ENCODE results near the gene INPP4B. TPM values are rescaled to one million over a fixed set of nuclear protein-coding genes. Genes with fewer than 3 reads are reported as not detected.

INPP4B gene
- total and polyA plus RNA-seq, 9 donors, result 1.7 to 14.7 (median 10.7) TPM

- no peaks in the 10 kb centered on the region for H3K4me1 ChIP-seq (ENCODE audit: insufficient read depth)
- H3K9me3 ChIP-seq, result no peaks in the 10 kb centered on the region
- no peaks in the 10 kb centered on the region for H3K36me3 ChIP-seq
- H3K27ac ChIP-seq, result no peak overlapping the region
- no peak for DNase-seq
- no peak overlapping the region for H3K4me3 ChIP-seq
- no peaks in the 10 kb centered on the region for H3K27me3 ChIP-seq
- TF ChIP-seq EP300 (IDR thresholded peaks at IDR 0.05), result no peak
- intact Hi-C loops (cut with DNase I), result no loop called here
- 86 to 93% (median 88%) methylated on average over 1 of the region's 1 CpG for WGBS, 3 donors
Measured at GRCh38 chr4:142838778-142839177, 7.3 kb downstream of the INPP4B start.

GRCh38 chr4:142832022-142832421, 14.1 kb downstream of the INPP4B start:
- Histone ChIP-seq H3K27me3 (no peaks in the 10 kb centered on the region), H3K9me3 (no peaks in the 10 kb centered on the region), H3K4me1 (ENCODE audit: insufficient read depth) (no peaks in the 10 kb centered on the region), H3K4me3 (no peak overlapping the region), H3K27ac (no peak overlapping the region), H3K36me3 (no peaks in the 10 kb centered on the region)
- WGBS, 3 donors, result 43 to 50% (median 44%) methylated on average over 5 of the region's 5 CpGs
- no peak for DNase-seq
- intact Hi-C loops (cut with DNase I), result no loop called here
- TF ChIP-seq EP300 (IDR thresholded peaks at IDR 0.05) (no peak), POLR2A (IDR thresholded peaks at IDR 0.05) (no peak)
- TF ChIP-seq, protein P1, sequence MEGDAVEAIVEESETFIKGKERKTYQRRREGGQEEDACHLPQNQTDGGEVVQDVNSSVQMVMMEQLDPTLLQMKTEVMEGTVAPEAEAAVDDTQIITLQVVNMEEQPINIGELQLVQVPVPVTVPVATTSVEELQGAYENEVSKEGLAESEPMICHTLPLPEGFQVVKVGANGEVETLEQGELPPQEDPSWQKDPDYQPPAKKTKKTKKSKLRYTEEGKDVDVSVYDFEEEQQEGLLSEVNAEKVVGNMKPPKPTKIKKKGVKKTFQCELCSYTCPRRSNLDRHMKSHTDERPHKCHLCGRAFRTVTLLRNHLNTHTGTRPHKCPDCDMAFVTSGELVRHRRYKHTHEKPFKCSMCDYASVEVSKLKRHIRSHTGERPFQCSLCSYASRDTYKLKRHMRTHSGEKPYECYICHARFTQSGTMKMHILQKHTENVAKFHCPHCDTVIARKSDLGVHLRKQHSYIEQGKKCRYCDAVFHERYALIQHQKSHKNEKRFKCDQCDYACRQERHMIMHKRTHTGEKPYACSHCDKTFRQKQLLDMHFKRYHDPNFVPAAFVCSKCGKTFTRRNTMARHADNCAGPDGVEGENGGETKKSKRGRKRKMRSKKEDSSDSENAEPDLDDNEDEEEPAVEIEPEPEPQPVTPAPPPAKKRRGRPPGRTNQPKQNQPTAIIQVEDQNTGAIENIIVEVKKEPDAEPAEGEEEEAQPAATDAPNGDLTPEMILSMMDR (IDR thresholded peaks at IDR 0.05), result no peak

- Histone ChIP-seq H3K27ac (no peak overlapping the region), H3K27me3 (no peaks in the 10 kb centered on the region), H3K4me3 (no peak overlapping the region), H3K4me1 (ENCODE audit: insufficient read depth) (no peaks in the 10 kb centered on the region), H3K9me3 (no peaks in the 10 kb centered on the region), H3K36me3 (no peaks in the 10 kb centered on the region)
- no peak for DNase-seq
- intact Hi-C loops (cut with DNase I), result no loop called here
- TF ChIP-seq POLR2A (IDR thresholded peaks at IDR 0.05), result no peak
- TF ChIP-seq, protein P1 (IDR thresholded peaks at IDR 0.05), result no peak
- no peak for TF ChIP-seq EP300 (IDR thresholded peaks at IDR 0.05)
- 95% methylated on average over 4 of the region's 4 CpGs for WGBS, 3 donors
Measured at GRCh38 chr4:142826503-142827241, 19.4 kb downstream of the INPP4B start.

- no peaks in the 10 kb centered on the region for H3K27me3 ChIP-seq
- intact Hi-C loops (cut with DNase I), result no loop called here
- H3K36me3 ChIP-seq, result no peaks in the 10 kb centered on the region
- H3K27ac ChIP-seq, result no peak overlapping the region
- H3K4me1 ChIP-seq (ENCODE audit: insufficient read depth), result no peaks in the 10 kb centered on the region
- TF ChIP-seq EP300 (IDR thresholded peaks at IDR 0.05), result no peak
- no peak for TF ChIP-seq POLR2A (IDR thresholded peaks at IDR 0.05)
- H3K9me3 ChIP-seq, result no peaks in the 10 kb centered on the region
- WGBS, 3 donors, result 90 to 95% (median 95%) methylated on average over 1 of the region's 1 CpG
- H3K4me3 ChIP-seq, result no peak overlapping the region
- no peak for DNase-seq
Measured at GRCh38 chr4:142824368-142824767, 21.7 kb downstream of the INPP4B start.

- Histone ChIP-seq H3K36me3 (no peaks in the 10 kb centered on the region), H3K9me3 (no peaks in the 10 kb centered on the region), H3K4me3 (no peak overlapping the region), H3K4me1 (ENCODE audit: insufficient read depth) (no peaks in the 10 kb centered on the region), H3K27ac (no peak overlapping the region), H3K27me3 (no peaks in the 10 kb centered on the region)
- DNase-seq, result no peak
- 91 to 96% (median 95%) methylated on average over 1 of the region's 1 CpG for WGBS, 3 donors
- TF ChIP-seq, protein P1 (IDR thresholded peaks at IDR 0.05), result no peak
- TF ChIP-seq POLR2A (IDR thresholded peaks at IDR 0.05) (no peak), EP300 (IDR thresholded peaks at IDR 0.05) (no peak)
- intact Hi-C loops (cut with DNase I), result no loop called here
Measured at GRCh38 chr4:142823796-142824195, 22.3 kb downstream of the INPP4B start.

Measured in ovary (tissue), 9 donors.